ENCODE measurements around the gene E2F2. TPM values are rescaled to one million over a fixed set of nuclear protein-coding genes. Genes with fewer than 3 reads are reported as not detected.
A peak's percentile ranks its signal among the peaks of the same experiment; 100 is the strongest.

E2F2 gene
- total RNA-seq, 1 donor from 2014 or later, result under 0.01 TPM

DNA sequence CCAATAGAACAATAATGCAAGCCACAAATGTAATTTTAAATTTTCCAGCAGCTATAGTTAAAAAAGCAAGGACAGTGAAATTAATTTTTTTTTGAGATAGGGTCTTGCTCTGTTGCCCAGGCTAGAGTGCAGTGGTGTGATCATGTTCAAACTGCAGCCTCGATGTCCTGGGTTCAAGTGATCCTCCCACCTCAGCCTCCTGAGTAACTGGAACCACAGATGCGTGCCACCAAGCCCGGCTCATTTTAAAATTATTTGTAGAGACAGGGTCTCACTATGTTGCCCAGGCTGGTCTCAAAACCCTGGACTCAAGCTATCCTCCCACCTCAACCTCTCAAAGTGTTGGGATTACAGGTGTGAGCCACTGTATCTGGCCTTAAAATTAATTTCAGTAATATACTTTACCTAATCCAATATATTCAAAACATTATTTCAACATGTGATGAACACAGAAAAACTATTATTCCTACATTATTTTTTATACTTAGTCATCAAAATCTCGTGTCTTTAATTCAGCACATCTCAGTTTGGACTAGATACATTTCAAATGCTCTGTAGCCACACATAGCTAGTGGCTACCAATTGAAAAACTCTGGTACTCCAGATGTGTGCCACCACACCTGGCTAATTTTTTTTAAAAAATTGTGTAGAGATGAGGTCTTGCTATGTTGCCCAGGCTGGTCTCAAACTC is 39.1 kb upstream of the E2F2 start:
- H3K4me3 ChIP-seq (ENCODE audit: low read depth, low read length), result no peak overlapping the region
- TF ChIP-seq, protein P1, sequence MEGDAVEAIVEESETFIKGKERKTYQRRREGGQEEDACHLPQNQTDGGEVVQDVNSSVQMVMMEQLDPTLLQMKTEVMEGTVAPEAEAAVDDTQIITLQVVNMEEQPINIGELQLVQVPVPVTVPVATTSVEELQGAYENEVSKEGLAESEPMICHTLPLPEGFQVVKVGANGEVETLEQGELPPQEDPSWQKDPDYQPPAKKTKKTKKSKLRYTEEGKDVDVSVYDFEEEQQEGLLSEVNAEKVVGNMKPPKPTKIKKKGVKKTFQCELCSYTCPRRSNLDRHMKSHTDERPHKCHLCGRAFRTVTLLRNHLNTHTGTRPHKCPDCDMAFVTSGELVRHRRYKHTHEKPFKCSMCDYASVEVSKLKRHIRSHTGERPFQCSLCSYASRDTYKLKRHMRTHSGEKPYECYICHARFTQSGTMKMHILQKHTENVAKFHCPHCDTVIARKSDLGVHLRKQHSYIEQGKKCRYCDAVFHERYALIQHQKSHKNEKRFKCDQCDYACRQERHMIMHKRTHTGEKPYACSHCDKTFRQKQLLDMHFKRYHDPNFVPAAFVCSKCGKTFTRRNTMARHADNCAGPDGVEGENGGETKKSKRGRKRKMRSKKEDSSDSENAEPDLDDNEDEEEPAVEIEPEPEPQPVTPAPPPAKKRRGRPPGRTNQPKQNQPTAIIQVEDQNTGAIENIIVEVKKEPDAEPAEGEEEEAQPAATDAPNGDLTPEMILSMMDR (IDR thresholded peaks at IDR 0.05; ENCODE audit: insufficient read depth, low read length, severe bottlenecking), result no peak

DNA sequence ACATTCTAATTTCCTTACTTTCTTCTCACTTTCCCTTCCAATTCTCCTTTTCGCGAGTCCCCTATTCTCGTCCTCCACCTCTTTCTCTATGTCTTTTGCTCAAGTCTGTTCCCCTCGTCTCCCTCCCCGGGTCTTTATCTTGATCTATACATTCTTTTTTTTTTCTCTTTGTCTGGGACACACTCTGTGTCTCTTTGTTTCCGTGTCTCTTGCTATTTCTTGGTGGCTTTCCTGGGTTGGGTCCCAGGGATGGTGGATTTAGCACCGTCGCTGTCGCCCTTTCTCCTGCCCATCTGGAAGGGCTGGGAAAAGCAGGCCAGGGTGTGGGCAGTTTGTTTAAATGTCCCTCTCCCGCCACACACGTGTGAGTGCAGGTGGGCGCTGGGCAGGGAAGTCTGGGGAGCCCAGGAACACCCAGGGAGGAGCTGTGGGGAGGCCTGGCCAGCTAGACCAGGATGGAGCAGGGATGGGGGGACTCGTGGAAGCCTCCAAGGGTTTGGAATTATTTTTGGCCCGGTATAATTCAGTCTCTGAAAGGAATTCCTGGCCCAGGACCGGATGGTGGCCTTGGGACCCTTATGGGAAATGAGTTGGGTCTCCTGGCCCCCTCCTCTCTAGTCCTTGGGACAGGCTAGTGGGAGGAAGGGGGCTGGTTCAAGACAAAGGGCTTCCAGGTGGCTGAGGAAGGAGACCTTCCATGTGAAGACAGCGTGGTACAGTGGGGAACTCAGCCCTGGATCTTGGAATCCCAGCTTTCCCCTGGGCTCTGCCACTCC is 37.8 kb upstream of the E2F2 start:
- FAIRE-seq (no peak), DNase-seq (ENCODE audit: low read depth) (no peak)
- H3K4me3 ChIP-seq (ENCODE audit: low read depth, low read length), result peak overlapping the region; percentile 44
- TF ChIP-seq, protein P1 (IDR thresholded peaks at IDR 0.05; ENCODE audit: insufficient read depth, low read length, severe bottlenecking), result no peak
- H3K36me3 ChIP-seq (ENCODE audit: control insufficient read depth, insufficient read depth, low read length), result no peaks in the 10 kb centered on the region
- no peaks in the 10 kb centered on the region for H3K27me3 ChIP-seq (ENCODE audit: control insufficient read depth, insufficient read depth, low read length)

More for the DNA sequence above, 39.1 kb upstream of the E2F2 start:
- FAIRE-seq (no peak), DNase-seq (ENCODE audit: low read depth) (no peak)
- Histone ChIP-seq H3K36me3 (ENCODE audit: control insufficient read depth, insufficient read depth, low read length) (no peaks in the 10 kb centered on the region), H3K27me3 (ENCODE audit: control insufficient read depth, insufficient read depth, low read length) (no peaks in the 10 kb centered on the region)

- H3K4me3 ChIP-seq (ENCODE audit: low read depth, low read length), result peak overlapping the region; percentile 44
- no peak for FAIRE-seq
These were observed 37.1 kb upstream of the E2F2 start for GRCh38 chr1:23567996-23568607.

DNA sequence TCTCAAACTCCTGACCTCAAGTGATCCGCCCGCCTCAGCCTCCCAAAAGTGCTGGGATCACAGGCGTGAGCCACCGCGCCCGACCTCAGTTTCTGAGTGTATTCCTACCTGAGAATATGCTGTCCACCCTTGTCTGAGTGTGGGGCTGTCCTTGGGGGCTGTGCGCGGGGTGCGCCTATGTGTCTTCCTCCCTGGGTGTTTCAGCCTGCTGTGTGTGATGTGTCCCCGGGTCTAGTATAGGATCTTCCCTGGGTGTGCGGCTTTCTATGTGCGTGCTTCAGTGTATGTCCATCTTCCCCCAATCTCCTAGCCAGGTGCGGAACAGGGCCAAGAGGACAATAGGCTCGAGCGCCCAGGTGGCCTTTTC is 36.6 kb upstream of the E2F2 start:
- Histone ChIP-seq H3K27me3 (ENCODE audit: control insufficient read depth, insufficient read depth, low read length) (no peaks in the 10 kb centered on the region), H3K4me3 (ENCODE audit: low read depth, low read length) (peak overlapping the region; percentile 44), H3K36me3 (ENCODE audit: control insufficient read depth, insufficient read depth, low read length) (no peaks in the 10 kb centered on the region)
- FAIRE-seq (no peak), DNase-seq (ENCODE audit: low read depth) (no peak)
- TF ChIP-seq, protein P1 (IDR thresholded peaks at IDR 0.05; ENCODE audit: insufficient read depth, low read length, severe bottlenecking), result no peak

More at GRCh38 chr1:23567996-23568607, 37.1 kb upstream of the E2F2 start:
- Histone ChIP-seq H3K27me3 (ENCODE audit: control insufficient read depth, insufficient read depth, low read length) (no peaks in the 10 kb centered on the region), H3K36me3 (ENCODE audit: control insufficient read depth, insufficient read depth, low read length) (no peaks in the 10 kb centered on the region)
- no peak for DNase-seq (ENCODE audit: low read depth)
- TF ChIP-seq, protein P1 (IDR thresholded peaks at IDR 0.05; ENCODE audit: insufficient read depth, low read length, severe bottlenecking), result no peak

GRCh38 chr1:23566304-23566703 is 35.3 kb upstream of the E2F2 start:
- no peak overlapping the region for H3K4me3 ChIP-seq (ENCODE audit: low read depth, low read length)
- FAIRE-seq (no peak), DNase-seq (ENCODE audit: low read depth) (no peak)
- H3K36me3 ChIP-seq (ENCODE audit: control insufficient read depth, insufficient read depth, low read length), result no peaks in the 10 kb centered on the region
- TF ChIP-seq, protein P1 (IDR thresholded peaks at IDR 0.05; ENCODE audit: insufficient read depth, low read length, severe bottlenecking), result peak; percentile 25
- no peaks in the 10 kb centered on the region for H3K27me3 ChIP-seq (ENCODE audit: control insufficient read depth, insufficient read depth, low read length)

Data from bronchial epithelial cell (primary cell).